ENCODE measurements around the gene TENM4.

Gene TENM4

GRCh38 chr11:79382301-79383050 lies 58.4 kb downstream of the TENM4 start:
- Histone ChIP-seq H3K27ac (no peak overlapping the region), H3K4me3 (no peak overlapping the region)
- DNase-seq (ENCODE audit: low spot score) = no peak
- no peak for TF ChIP-seq CTCF (IDR thresholded peaks at IDR 0.05)

- no peak for TF ChIP-seq CTCF (IDR thresholded peaks at IDR 0.05)
- no peak for DNase-seq (ENCODE audit: low spot score)
- Histone ChIP-seq H3K27ac (no peak overlapping the region), H3K4me3 (no peak overlapping the region)
Observed at GRCh38 chr11:79381036-79381435, 59.8 kb downstream of the TENM4 start.

GRCh38 chr11:79377406-79377805 lies 63.4 kb downstream of the TENM4 start:
- Histone ChIP-seq H3K27ac (no peak overlapping the region), H3K4me3 (no peak overlapping the region)
- no peak for DNase-seq (ENCODE audit: low spot score)
- TF ChIP-seq CTCF (IDR thresholded peaks at IDR 0.05) = no peak

GRCh38 chr11:79375818-79376550 lies 64.8 kb downstream of the TENM4 start:
- no peak overlapping the region for H3K27ac ChIP-seq
- no peak for TF ChIP-seq CTCF (IDR thresholded peaks at IDR 0.05)
- no peak overlapping the region for H3K4me3 ChIP-seq
- DNase-seq (ENCODE audit: low spot score) = no peak

GRCh38 chr11:79374727-79375126 lies 66.1 kb downstream of the TENM4 start:
- no peak for DNase-seq (ENCODE audit: low spot score)
- Histone ChIP-seq H3K27ac (no peak overlapping the region), H3K4me3 (no peak overlapping the region)
- no peak for TF ChIP-seq CTCF (IDR thresholded peaks at IDR 0.05)

GRCh38 chr11:79371724-79372123 lies 69.1 kb downstream of the TENM4 start:
- Histone ChIP-seq H3K4me3 (no peak overlapping the region), H3K27ac (no peak overlapping the region)
- TF ChIP-seq CTCF (IDR thresholded peaks at IDR 0.05) = no peak
- DNase-seq (ENCODE audit: low spot score) = no peak

GRCh38 chr11:79371152-79371551 lies 69.7 kb downstream of the TENM4 start:
- Histone ChIP-seq H3K27ac (no peak overlapping the region), H3K4me3 (no peak overlapping the region)
- TF ChIP-seq CTCF (IDR thresholded peaks at IDR 0.05) = no peak
- no peak for DNase-seq (ENCODE audit: low spot score)
